Measurements from ENCODE around the gene PHLPP1.
A peak's percentile ranks its signal among the peaks of the same experiment; 100 is the strongest.

PHLPP1 gene

DNA sequence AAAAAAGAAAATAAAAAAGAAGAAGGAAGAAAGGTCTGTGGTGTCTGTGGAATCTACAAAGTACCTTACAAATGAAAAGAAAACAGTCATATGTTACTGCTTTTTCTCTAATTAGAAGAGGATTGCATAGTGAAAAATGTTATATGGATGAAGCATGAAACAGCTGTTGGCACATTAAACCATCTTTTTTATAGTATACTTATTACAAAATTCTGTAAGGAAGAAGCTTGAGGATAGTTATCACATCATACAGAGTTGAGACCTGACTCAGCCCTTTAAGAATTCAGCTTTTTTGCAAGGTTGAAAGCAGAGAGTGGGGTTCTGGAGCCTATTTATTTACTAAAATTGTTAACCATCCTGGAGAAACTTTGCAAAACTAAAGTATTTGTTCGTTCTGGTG, 222.7 kb downstream of the PHLPP1 start:
- DNase-seq (ENCODE audit: low spot score): no peak
- TF ChIP-seq, protein P1, sequence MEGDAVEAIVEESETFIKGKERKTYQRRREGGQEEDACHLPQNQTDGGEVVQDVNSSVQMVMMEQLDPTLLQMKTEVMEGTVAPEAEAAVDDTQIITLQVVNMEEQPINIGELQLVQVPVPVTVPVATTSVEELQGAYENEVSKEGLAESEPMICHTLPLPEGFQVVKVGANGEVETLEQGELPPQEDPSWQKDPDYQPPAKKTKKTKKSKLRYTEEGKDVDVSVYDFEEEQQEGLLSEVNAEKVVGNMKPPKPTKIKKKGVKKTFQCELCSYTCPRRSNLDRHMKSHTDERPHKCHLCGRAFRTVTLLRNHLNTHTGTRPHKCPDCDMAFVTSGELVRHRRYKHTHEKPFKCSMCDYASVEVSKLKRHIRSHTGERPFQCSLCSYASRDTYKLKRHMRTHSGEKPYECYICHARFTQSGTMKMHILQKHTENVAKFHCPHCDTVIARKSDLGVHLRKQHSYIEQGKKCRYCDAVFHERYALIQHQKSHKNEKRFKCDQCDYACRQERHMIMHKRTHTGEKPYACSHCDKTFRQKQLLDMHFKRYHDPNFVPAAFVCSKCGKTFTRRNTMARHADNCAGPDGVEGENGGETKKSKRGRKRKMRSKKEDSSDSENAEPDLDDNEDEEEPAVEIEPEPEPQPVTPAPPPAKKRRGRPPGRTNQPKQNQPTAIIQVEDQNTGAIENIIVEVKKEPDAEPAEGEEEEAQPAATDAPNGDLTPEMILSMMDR (IDR thresholded peaks at IDR 0.05; ENCODE audit: borderline replicate concordance, control extremely low read depth, extremely low read depth, insufficient read depth, missing control alignments): no peak
- in situ Hi-C loops (cut with MboI; ENCODE audit: low sequenced_read_pairs, unreplicated experiment): no loop called here

DNA sequence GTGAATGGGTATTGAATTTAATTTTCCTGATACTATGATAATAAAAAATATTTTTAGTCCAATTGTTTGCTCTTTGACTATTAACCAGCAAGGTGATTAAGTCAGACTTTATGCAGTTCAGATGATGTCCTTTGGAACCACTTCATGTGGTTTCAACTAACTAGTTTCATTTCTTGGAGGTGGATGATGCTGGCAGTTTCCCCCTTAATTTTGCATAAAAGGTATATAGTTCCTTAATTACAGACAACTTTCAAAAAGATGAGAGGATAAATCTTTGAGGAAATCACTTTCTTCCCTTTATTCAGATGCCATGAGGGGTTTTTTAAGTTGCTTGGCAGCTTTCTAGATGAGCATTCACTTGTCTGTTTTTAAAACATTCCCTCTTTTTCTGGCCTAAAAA, 223.1 kb downstream of the PHLPP1 start:
- in situ Hi-C loops (cut with MboI; ENCODE audit: low sequenced_read_pairs, unreplicated experiment): no loop called here
- DNase-seq (ENCODE audit: low spot score): peak; percentile 37
- TF ChIP-seq, protein P1 (IDR thresholded peaks at IDR 0.05; ENCODE audit: borderline replicate concordance, control extremely low read depth, extremely low read depth, insufficient read depth, missing control alignments): no peak

DNA sequence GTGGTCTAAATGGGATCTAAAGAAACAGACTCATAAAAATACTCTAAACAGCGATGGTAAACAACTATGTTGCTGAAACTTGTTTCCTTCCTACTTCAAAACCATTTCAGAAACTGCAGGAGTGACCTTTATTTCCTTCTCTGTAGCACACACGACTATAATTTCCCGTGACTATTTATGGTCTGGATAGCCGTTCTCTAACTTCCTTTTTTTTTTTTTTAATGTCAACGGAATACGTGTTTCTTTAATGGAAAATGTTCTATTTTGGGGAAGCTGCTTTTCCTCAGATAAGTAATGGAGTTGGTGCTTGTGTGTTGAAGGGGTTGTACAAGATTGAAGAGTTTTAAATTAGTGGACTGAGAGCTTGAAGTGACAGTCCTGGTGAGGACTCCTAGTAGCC, 224.1 kb downstream of the PHLPP1 start:
- no peak for DNase-seq (ENCODE audit: low spot score)
- TF ChIP-seq, protein P1 (IDR thresholded peaks at IDR 0.05; ENCODE audit: borderline replicate concordance, control extremely low read depth, extremely low read depth, insufficient read depth, missing control alignments): no peak
- in situ Hi-C loops (cut with MboI; ENCODE audit: low sequenced_read_pairs, unreplicated experiment): no loop called here

DNA sequence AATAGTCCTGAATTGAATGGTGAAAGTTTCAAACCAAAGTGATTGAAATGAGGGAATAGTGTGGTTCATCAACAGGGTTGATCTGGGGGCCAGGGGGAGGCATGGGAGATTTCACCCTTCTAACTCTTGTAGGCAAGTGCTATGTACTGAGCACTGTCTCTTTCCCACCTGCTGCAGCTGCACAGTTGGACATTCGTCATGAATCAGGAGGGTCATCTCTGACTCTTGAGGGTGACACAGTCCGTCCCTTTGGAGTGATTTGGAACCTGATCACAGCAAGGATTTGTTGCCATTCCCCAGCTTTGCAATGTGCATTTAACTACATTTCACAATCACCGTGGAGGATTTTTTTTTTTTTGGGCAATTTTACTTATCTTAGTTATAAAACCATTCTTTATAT, 224.6 kb downstream of the PHLPP1 start:
- in situ Hi-C loops (cut with MboI; ENCODE audit: low sequenced_read_pairs, unreplicated experiment): no loop called here

DNA sequence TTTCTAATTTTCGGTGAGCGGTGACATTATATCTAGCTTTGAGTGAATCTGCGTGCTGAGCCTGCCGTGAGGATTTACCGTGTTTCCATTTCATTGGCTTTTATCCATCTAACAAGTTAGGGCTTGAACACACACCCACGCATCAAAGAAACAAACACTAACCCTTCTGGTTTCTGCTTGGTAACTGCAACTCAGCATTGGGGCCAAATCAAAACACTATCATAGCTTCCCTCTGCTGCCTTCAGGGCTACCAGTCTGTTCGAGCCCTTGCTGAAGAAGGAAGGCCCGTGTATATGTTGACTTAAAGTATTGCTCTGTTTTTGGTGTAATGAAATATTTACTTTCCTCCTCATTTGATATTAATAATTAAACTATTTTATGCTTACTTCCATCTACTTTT, 227.2 kb downstream of the PHLPP1 start:
- DNase-seq (ENCODE audit: low spot score): no peak
- in situ Hi-C loops (cut with MboI; ENCODE audit: low sequenced_read_pairs, unreplicated experiment): no loop called here
- TF ChIP-seq, protein P1 (IDR thresholded peaks at IDR 0.05; ENCODE audit: borderline replicate concordance, control extremely low read depth, extremely low read depth, insufficient read depth, missing control alignments): no peak

More for the DNA sequence above, 224.6 kb downstream of the PHLPP1 start:
- DNase-seq (ENCODE audit: low spot score): no peak
- TF ChIP-seq, protein P1 (IDR thresholded peaks at IDR 0.05; ENCODE audit: borderline replicate concordance, control extremely low read depth, extremely low read depth, insufficient read depth, missing control alignments): no peak

DNA sequence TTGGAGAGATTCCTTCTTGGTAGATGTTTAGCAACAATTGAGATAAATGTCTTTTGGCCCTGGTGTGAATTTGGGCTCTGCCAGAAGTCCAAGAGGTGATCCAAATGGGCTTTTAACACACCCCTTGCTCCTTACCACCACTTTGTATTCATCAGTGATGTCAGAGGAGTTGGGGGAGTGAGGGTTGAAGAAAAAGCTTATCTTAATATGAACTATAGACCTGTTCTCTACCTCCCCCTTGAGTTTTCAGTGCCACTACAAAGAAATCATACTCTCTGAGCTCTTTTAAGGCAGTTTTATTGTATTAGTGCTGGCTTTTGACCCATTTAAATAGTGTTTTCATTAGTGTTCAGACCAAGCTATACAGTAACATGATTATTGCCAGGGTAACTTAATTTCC, 229.1 kb downstream of the PHLPP1 start:
- in situ Hi-C loops (cut with MboI; ENCODE audit: low sequenced_read_pairs, unreplicated experiment): no loop called here
- TF ChIP-seq, protein P1 (IDR thresholded peaks at IDR 0.05; ENCODE audit: borderline replicate concordance, control extremely low read depth, extremely low read depth, insufficient read depth, missing control alignments): no peak
- no peak for DNase-seq (ENCODE audit: low spot score)

DNA sequence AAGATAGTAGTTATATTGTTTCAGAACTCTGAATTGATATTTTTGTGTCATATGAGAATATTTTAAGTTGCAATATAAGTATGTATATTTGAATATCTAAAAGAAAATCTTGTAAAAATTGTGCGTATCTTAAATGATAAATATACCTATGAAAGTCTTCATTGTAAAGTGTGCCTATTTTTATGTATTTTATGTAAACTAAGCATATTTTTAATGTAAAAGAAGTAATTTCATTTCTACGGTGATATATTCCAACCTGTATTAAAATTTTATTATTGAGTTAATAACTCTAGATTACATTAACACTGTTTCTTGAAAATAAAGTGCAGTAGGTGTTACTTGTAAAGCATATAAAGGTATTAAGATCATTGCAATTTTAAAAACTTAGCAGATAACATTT, 233.4 kb downstream of the PHLPP1 start:
- in situ Hi-C loops (cut with MboI; ENCODE audit: low sequenced_read_pairs, unreplicated experiment): no loop called here
- no peak for DNase-seq (ENCODE audit: low spot score)
- TF ChIP-seq, protein P1 (IDR thresholded peaks at IDR 0.05; ENCODE audit: borderline replicate concordance, control extremely low read depth, extremely low read depth, insufficient read depth, missing control alignments): no peak

Measured in GM13976 (cell line).